Coronary artery (tissue), 2 donors: ENCODE results near the gene GPRC5C.

Experiments
- DNase-seq: peaks from one replicate; pipeline ENCODE4 v3.0.0-alpha.2; 2017; ENCODE audit warnings: low spot score
- H3K27ac ChIP-seq, 2 donors: fragments of 200-600 bp; sonication (generic); one replicate each; pipeline ENCODE4 v1.5.1; 2016 to 2019
- H3K4me3 ChIP-seq: fragments of 200-600 bp; sonication (generic); 2 replicates; pipeline ENCODE4 v1.5.1; 2016; ENCODE audit warnings: mild to moderate bottlenecking, moderate library complexity
- TF ChIP-seq, protein P1 (sequence below): fragments of 200-600 bp; sonication (generic); IDR thresholded peaks from one replicate; pipeline ENCODE4 v1.5.1; 2019; ENCODE audit warnings: antibody characterized with exemption

GPRC5C gene

DNA sequence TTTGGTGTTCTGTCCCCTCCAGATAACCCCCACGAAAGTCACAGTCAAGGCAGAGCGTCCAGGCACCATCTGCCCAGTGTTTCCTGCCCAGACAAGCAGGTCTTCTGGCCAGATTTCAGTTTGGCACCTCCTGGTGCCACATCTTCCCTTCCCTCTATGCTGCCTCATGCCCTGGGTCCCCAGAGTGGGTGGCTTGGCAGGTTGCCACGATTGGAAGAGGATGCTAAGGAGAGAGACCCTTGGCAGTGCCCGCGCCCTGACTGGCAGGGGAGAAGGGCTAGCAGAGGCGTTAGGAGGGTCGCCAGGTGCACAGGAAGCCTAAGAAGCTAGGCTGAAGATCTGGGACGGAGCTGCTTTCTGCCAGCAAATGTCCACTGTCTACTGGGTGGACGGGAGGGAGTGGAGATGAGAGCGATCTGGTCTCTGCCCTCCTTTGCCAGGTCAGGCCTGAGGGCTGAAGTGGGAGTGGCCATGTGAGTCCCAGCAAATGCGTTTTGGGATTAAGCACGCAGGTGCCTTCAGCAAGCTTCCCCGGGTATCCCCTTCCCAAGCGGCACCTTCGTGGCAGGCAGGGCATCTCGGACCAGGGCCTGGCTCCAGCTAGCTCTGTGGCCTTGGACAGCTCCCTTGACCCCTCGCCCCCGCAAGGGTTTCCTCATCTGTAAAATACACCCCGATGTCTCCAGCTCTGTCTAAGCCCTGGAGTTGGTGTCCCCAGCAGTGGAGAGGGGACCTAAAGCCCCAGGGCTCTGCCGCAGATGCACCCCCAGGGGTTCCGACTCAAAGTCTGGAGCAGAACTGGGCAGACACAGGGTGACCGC lies 21.2 kb downstream of the GPRC5C start:
- Histone ChIP-seq H3K27ac (peak overlapping the region; percentile 75 to 93), H3K4me3 (peak overlapping the region; percentile 68)
- no peak for DNase-seq
- TF ChIP-seq, protein P1, sequence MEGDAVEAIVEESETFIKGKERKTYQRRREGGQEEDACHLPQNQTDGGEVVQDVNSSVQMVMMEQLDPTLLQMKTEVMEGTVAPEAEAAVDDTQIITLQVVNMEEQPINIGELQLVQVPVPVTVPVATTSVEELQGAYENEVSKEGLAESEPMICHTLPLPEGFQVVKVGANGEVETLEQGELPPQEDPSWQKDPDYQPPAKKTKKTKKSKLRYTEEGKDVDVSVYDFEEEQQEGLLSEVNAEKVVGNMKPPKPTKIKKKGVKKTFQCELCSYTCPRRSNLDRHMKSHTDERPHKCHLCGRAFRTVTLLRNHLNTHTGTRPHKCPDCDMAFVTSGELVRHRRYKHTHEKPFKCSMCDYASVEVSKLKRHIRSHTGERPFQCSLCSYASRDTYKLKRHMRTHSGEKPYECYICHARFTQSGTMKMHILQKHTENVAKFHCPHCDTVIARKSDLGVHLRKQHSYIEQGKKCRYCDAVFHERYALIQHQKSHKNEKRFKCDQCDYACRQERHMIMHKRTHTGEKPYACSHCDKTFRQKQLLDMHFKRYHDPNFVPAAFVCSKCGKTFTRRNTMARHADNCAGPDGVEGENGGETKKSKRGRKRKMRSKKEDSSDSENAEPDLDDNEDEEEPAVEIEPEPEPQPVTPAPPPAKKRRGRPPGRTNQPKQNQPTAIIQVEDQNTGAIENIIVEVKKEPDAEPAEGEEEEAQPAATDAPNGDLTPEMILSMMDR: no peak

DNA sequence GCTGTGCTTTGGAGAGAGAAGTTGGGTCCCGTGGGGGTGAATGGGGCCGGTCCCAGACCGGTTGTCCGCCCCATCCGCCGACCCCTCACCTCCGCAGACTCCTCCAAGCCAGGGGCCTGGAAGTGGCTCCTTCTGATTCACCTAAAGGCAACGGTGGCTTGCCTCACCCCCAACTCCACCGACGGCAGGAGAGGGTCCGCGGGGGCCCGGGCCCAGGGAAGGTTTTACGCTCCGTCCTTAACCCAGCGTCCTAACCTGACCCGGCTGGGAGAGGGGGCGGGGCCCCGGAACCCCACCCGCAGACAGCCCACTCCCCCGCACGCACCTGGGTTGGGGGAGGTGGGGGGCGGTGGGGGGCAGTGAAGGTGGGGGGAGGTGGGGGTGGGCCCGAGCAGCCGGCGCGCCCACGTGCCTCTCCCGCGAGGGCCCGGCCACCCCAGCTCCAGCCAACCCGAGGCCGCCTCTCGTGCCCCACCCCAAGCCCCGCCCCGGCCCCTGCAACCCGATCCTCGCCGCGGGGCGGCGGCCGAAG lies 21.8 kb downstream of the GPRC5C start:
- H3K4me3 ChIP-seq: peak overlapping the region; percentile 68
- peak overlapping the region; percentile 75 to 93 for H3K27ac ChIP-seq
- DNase-seq: no peak
- TF ChIP-seq, protein P1: no peak

DNA sequence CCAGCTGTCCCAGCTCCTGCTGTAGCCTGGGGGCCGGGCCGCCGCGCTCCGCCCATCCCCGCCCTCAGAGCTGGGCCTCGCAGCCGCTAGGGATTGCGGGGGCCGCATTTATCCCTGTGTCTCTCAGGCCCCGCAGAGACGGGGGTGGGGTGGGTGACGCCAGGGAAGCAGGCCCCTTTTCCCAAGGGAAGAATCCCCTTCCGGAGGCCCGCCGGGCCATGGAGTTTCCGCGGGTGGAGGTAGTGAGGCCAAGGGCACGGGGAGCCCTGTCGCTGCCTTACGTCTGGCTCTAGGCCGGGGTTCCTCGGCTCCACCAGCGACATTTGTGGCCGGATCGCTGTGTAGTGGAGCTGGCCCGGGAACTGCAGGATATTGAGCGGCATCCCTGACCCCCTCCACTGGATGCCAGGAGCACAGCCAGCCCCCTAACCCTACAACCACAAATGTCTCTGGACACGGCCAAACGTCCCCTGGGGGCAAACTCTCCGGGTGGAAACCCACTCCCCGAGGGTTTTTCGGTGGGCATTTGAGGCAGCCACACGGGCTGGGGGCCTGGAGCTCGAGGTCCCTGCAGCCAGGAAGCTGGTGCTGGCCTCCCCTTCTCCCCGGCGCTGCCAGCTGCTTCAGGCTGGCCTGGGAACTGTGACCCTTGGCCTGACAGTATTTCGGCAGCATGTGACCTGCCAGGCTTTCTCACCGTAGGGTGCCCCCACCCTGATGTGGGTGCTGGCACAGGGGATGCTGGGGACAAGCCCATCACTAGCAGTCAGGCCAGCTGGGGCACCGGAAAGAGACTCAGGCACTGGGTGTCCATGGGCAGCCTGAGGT lies 22.5 kb downstream of the GPRC5C start:
- peak; percentile 95 for DNase-seq
- Histone ChIP-seq H3K4me3 (peak overlapping the region; percentile 68), H3K27ac (peak overlapping the region; percentile 75 to 93)
- TF ChIP-seq, protein P1: no peak

DNA sequence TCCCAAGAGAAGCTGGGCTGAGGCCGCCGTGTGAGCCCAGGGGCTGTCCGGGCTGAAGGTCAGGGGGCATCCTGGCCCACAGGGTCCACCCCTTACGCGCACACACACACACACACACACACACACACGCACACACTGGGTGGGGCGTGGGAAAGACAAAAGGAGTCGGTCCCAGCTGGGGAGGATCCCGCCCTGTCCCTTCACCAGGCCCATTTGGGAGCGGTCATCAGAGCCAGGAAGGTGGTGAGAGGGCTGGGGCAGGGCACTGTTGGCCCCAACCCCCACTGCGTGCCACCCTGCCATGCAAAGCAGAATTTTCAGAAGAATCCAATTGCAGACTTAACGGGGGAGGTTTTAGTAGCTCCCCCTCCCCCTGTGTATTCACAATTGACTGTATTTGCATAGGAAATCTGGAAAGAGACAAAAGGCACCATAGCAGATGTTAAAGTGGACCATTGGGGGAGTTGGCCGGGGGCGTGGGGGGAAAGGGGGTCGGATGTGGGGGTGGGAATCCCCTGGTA lies 23.2 kb downstream of the GPRC5C start:
- DNase-seq: no peak
- Histone ChIP-seq H3K4me3 (no peak overlapping the region), H3K27ac (peak overlapping the region; percentile 75 to 93)
- TF ChIP-seq, protein P1: no peak

DNA sequence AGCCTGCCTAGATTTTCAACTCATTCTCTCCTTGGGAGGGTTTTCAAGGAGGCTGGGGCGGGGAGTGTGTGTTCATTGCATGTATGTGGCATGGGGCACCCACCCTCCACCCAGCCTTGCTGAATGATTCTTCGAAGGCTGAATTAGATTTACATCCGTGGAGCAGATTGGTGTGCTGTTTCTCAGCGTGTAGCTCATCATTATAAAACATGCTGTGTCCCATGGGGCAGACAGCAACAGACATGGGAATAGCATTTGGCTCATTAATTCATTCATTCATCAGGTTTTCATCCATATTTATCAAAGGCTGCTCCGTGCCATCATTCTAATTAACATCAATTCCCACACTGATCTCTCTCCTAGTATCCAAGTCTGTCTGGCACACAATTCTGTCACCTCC lies 23.9 kb downstream of the GPRC5C start:
- H3K27ac ChIP-seq: no peak overlapping the region
- TF ChIP-seq, protein P1: no peak
- no peak overlapping the region for H3K4me3 ChIP-seq
- DNase-seq: no peak

DNA sequence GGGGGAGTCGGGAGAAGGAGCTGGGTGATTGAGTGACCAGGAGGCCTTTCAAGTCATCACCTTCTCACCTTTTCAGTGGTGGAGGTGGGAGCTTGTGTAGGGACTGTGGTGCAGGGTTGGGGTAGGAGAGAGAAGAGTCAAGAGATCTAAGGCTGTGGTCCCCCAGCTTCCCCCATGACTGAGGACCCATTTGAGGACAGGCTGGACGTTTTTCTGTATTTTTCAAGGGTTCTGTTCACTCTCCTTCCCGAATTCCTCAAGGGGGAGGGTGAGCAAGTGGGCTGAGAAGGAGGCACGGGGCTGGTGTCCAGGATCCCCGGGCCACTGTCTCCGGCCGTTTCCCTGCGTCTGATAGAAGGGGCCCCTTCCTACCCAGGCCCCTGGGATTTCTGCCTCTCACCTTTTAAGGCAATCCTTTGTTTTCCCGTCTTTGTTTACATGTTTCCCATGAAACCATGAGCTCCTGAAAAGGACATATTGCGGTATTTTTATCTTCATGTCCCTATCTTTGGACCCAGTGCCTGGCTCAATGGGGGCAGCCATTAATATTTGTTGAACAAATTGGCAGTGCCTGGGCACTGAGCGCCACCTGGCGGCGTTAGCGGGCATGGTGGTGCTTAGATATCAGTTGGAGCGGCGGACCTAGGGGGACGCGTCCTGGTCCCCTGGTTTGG lies 25.4 kb downstream of the GPRC5C start:
- TF ChIP-seq, protein P1: peak; percentile 97
- DNase-seq: peak; percentile 88
- H3K27ac ChIP-seq: no peak overlapping the region
- H3K4me3 ChIP-seq: peak overlapping the region; percentile 0
